GM12892 (cell line): ENCODE measurements around the gene SPECC1.

ENCODE experiments used
- POLR2A ChIP-seq: IDR thresholded peaks from 2 replicates; pipeline ENCODE4 v1.6.1; 2011; ENCODE audit warnings: low read depth, low read length, control low read depth
- POLR2AphosphoS5 ChIP-seq: IDR thresholded peaks from 2 replicates; pipeline ENCODE4 v1.6.1; 2011; ENCODE audit warnings: low read depth, low read length, control low read depth

- TF ChIP-seq POLR2AphosphoS5 = no peak
- TF ChIP-seq POLR2A = no peak
Observed at GRCh38 chr17:20313891-20314290, 304.7 kb downstream of the SPECC1 start.
